Stimulated activated CD8-positive, alpha-beta memory T cell treated with anti-CD3 and anti-CD28 coated beads, Interleukin-15, amount 100 ng/mL, for 24 hours (primary cell): Measurements from ENCODE around the gene TPR.
"Not testable (repeated sequence)": the region's sequence is repeated elsewhere in the genome, so short reads cannot be mapped to it uniquely, and the experiment has no call there.

ENCODE experiments used
- DNase-seq: peaks from one replicate; pipeline ENCODE4 v3.0.0-alpha.2; 2020; ENCODE audit warnings: low read depth

The TPR gene

DNA sequence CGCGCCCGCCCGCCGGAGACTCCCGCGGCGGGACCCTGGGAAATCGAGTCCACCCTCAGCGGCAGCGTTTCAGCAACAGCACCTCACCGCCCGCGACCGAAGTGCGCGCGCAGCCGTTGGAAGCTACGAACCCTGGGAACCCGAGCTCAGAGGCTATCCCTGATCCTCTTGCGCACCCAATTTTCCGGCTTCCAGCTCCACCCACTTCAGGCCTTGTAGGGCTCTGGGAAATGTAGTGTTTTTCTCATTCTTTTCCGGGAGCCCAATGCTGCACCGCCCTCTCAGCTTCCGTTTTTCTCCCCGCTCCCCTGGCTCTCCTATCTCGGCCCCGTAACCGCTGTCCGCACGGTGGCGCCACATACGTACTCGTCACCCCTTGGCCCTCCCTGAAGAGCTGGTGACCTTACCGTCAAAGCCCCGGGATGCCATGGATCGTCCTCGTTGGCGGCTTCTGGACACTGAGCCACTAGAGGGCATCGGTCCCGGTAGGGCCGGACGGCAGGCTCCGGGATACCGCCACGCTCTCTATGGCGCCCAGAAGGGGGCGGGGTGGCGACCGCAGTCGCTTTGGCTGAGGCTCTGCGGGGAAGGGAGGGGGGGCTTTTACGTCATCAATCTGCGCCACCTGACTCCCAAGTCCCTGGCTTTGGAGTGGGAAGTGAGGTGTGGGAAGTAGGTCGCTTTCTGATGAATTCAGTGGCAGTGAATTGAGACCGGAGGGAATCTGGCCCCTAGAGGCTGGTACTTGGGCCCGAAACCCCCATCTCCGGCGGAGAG is at the start of gene TPR, which contains the start of gene ODR4:
TSS of gene TPR (minus strand) at position 102 of the 777 bp plus-strand sequence. CDS start 225 bp downstream, outside the sequence.
TSS of gene ODR4 (plus strand) at position 687 of the 777 bp plus-strand sequence. CDS start 3,948 bp downstream, outside the sequence.
- DNase-seq: peak; percentile 90

DNA sequence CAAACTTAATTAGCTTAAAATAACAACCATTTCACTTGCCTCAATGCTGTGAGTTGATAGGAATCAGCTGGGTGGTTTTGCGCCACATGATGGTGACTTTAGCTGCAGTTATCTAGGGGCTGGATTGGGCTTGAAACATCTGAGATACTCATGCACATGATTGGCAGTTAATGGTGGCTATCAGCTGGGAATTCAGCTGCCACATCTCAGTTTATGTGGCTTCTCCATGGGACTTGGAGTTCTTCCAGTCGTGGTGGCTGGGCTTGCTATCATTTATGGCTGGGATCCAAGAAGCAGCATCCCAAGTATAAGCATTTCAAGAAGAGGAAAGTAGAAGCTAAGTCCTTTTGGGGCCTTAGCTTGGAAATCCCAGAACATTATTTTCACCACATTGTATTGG is 49.5 kb upstream of the TPR start:
- no peak for DNase-seq

DNA sequence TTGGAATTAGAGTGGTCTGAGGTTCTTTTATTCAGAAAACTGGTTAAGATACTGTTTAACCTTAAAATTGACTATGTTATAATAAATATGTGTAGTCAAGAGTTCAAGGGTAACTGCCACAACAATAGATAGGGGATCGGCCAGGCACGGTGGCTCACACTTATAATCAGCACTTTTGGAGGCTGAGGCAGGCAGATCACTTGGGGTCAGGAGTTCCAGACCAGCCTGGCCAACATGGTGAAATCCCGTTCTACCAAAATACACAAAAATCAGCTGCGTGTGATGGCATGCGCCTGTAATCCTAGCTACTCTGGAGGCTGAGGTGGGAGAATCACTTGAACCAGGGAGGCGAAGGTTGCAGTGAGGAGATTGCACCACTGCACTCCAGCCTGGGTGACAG is 46.4 kb upstream of the TPR start:
- DNase-seq: no peak

DNA sequence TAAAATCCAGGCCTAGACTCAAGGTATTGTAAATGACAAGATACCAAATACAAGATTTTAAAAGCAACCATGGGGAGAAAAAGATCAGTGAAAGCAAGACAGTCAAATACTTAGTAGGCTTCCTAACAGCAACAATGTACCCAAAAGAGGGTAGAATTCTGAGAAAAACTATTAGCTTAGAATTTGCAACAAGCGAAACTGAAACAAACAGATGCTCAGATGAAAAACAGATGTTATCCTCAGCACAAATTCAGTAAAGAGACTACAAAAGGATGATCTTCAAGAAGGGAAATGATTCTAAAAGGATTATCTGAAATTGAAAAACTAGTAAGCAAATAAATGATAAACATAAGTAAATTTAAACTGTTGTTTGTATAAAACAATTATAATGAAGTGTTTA is 45.9 kb upstream of the TPR start:
- DNase-seq: no peak

DNA sequence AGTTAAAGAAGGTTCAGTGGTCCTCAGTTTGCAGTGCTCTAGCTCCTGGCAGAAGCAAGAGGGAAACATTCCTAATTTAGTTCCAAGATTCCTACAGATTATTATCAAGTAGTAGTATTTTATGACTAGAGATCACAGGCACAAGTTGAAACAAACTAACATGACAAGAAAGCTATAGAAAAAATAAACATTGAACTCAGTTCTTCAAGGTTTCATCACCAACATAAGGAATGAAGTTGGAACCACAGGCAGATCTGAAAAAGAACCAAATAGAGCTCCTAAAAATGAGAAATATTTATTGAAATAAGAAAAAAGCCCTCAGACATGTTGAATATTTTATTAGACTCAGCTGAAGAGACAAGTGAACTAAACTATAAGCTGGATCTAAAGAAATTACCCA is 45.3 kb upstream of the TPR start:
- DNase-seq: no peak

DNA sequence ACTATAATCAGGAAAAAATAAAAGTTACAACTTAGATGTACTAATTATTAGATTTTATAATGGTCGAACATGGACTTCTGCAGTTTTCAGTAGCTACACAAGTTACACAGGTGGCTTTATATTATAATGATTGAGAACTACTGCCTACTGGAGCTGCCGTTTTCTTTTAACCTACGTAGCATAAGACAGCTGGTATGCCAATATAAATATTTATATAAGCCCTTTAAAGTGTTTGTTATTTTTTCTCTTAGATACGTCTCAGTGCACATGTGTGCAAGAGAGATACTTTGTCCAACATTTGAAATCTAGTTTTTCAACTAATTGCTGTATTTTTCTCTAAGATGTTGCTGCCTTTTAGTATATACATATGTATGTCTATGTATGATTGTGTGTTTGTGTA is 43.5 kb upstream of the TPR start:
- no peak for DNase-seq

DNA sequence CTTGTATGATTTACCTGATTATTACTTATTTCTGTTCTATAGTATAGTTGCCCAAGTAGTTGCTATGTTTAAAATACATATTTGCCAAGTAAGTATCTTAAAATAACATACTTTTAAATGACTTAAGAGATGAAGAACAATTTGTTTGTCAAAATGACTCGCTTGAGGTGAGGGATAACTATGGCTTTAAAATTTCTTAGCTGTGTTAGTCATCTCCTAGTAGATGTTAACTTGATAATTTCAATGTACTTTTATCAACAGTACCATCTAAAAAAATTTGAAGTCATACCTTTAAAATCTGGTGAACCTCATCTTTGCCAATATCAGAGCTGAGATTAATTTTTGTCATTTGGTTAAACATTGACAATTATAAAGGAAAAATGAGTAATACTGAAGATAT is 38.3 kb upstream of the TPR start:
- DNase-seq: no peak

DNA sequence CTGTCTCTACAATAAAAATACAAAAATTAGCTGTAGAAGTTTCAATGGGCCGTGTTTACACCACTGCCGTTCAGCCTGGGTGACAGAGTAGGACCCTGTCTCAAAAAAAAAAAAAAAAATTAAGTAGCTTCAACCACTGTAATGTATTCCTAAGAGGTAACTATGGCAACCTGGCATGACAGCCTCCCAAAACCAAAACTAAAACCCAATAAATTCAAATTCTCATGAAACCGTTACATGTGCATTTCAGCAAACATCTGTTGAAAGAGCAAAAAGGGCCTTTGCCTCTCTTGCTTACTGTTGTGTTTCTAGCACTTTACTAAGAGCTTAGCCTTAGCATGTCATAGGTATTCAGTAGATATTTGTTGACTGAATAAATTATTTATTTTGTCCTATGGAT is 34.0 kb upstream of the TPR start:
- DNase-seq: no peak

DNA sequence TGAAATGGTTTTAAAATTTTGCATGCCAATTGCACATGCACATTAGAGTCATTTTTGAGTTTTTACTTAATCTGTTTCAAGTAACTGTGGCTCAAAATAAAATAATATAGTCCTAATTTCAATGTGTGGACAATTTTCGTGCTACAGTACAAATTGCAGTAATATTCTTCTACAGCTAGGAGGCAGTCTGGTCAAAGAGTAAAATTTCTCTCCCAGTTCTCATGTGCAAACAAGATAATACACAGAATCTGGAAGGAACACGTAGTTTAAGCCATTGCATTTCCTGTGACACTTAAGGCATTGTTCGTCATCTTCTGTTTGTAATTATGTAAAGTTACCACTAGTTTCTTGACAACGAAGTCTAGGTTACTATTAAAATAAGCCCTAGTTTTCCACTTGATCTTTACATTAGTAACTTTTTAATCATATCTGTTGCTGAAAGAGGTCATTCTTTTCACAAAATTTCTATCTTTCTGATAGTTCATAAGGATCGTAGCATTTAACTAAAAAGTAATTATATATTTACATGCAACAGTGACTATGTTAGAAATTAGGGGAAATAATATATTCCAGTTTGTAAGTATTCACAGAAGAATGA is 29.5 kb upstream of the TPR start:
- DNase-seq: no peak

DNA sequence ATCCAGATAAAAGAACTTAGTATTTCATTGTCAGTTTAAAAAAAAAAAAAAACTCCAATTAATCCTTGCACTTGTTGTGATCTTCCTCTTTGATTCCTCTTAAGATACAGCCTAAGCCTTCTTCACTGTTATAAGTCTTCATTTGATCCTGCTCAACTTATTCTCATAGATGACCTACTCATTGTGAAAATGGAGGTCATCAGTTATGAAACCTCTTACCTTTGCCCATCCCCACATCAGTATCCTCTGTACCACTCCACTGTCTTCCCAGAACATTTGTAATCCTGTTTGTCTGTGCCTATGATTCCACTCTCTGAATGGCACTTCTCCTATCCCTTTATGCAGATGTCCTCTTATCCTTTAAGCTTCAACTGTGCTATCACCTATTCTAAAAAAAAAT is 28.6 kb upstream of the TPR start:
- no peak for DNase-seq

DNA sequence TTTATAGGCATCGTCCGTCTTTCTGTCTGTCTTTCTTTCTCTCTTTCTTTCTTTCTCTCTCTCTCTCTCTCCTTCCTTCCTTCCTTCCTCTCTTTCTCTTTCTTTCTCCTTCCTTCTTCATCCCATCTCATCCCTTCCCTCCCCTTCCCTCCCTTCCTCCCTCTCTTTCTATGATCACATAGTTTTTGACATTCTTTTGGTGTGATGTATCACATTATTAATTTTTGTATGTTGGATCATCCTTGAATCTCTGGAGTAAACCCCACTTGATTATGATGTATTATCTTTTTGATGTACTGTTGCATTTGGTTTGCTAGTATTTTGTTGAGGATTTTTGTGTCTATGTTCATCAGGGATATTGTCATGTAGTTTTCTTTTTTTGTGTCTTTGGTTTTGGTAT is 26.4 kb upstream of the TPR start:
- not testable (repeated sequence) for DNase-seq

DNA sequence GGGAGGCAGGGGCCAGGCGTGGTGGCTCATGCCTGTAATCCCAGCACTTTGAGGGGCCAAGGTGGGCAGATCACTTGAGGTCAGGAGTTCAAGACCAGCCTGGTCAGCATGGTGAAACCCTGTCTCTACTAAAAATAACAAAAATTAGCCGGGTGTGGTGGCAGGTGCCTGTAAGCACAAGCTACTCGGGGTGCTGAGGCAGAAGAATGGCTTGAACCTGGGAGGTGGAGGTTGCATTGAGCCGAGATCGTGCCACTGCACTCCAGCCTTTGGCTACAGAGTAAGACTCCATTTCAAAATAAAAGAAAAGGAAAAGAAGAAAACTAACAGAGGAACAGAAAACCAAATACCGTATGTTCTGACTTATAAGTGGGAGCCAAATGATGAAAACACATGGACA is 17.7 kb upstream of the TPR start:
- DNase-seq: not testable (repeated sequence)

DNA sequence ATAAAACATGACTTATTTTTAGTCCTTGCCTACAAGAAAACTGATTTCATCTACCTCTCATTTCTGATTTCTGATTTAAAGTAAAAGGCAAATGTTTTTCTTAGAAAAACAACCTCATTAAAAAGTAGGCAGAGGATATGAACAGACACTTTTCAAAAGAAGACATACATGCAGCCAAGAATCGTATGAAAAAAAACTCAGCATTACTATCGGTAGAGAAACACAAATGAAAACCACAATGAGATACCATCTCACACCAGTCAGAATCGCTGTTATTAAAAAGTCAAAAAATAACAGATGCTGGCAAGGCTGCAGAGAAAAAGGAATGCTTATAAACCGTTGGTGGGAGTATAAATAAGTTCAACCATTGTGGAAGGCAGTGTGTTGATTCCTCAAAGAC is 16.8 kb upstream of the TPR start:
- no peak for DNase-seq

DNA sequence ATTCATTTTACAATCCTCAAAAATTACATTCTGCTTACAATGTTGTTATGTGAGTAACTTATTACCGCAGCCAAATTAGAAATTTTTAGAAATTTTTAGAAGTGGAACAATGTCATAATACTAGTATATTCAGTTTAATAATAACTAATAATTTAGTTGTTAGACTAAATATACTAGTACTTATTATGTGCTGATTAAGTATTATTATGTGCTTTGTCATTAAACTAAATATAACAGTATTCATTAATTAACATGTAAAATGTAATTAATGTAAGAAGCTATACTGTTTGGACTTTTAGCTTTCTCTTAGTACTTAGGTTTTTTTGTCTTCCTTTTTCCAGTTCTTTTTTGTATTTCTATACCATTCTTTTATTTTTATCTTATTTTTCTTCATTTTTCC is 15.9 kb upstream of the TPR start:
- DNase-seq: no peak

DNA sequence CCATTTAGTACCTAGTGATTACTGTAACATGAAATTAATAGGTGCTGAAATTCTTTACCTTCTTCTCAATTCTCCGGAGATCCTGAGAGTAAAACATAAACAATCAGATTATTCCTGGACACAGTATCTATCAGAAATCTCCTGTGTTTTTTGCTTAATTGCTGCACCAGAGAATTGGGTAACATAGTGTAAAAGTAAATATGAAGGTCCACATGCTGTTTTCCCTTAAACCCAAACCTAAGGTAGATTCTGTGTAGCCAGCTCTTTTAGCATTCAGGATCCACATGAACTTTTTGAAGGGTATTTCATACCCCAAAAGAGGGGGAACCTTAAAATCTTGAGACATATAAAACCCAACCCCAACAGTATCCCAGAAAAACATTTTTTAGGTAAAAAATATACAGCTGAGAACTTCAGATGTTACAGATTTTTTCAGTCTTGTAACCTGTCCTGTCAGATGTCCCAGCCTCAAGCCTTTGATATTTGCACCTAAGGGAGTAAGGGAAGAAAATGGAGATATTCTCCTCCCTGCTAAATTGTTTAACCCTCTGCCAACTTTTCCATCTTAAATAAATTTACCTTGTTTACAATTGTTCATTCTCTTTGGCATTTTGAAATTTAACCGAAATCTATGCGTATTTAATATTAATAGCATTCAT is 11.8 kb upstream of the TPR start:
- DNase-seq: no peak

DNA sequence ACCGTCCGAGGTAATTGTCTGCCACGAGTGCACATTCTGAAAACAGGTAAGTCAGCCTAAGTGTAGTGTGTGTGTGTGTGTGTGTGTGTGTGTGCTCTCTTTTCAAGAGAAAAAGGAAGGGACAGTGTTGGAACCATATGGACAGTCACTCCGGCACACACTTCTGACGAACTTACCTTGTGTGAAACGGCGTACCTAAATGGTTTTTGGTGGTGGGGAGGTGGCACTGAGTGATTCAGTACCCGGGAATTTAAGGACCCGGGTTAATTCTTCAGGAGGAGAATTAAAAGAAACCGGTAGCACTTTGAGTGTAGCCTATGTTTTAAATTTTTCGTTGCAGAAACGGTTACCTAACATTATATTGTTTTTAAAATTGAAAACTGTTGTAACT is 871 bp upstream of the TPR start:
- DNase-seq: no peak

DNA sequence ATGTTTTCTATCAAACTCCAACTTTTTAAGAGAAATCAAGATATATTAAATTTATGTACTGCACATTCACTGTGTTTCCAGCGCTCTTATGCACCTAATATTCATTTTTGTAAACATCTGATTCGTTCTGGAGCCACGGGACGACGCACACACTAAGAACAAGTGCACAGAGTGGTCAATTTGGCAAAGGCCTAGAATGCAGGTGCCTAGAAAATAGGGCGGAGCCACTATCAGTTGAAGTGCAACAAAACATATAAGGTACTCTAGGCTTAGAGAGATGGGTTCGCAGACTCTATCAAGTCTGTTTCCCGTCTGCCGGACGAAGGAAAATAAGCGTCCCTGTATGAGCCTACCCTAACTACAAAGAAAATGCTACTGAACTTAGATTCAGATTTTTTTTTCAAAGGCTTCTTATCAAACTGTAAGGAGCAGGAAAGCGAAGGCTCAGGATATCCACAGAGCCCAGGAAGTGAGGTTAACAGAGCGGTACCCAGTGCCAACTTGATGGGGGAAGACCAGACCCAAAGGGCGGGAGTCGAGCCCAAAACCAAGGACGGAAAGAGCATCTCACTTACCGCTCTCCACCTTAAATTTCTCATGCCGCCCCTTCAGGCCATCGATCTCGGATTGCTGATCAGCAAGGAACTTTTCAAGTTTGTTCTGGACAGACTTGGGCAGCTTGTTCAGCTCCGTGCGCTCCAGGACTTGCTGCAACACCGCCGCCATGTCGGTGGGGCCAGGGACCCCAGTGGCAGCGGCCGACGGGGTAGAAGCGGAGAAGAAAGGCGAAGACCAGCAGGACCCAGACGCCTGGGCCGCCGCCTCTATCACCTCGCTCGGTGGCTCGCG is 526 bp downstream of the TPR start:
- DNase-seq: no peak

DNA sequence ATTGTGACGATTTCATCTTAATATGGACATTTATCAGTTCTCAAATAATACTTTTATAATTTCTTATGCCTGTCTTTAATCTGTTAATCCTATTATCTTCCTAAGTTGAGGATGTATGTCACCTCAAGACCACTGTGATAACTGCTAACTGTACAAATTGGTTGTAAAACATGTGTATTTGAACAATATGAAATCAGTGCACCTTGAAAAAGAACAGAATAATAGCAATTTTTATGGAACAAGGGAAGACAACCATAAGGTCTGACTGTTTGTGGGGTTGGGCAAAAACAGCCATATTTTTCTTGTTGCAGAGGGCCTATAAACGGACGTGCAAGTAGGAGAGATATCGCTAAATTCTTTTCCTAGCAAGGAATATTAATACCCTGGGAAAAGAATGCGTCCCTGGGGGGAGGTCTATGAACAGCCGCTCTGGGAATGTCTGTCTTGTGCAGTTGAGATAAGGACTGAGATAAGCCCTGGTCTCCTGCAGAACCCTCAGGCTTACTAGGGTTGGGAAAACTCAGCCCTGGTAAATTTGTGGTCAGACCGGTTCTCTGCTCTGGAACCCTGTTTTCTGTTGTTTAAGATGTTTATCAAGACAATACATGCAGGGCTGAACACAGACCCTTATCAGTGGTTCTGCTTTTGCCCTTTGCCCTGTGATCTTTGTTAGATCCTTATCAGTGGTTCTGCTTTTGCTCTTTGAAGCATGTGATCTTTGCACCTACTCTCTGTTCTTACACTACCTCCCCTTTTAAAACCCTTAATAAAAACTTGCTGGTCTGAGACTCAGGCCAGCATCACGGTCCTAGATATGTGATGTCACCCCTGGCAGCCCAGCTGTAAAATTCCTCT is 27.0 kb downstream of the TPR start:
- not testable (repeated sequence) for DNase-seq

DNA sequence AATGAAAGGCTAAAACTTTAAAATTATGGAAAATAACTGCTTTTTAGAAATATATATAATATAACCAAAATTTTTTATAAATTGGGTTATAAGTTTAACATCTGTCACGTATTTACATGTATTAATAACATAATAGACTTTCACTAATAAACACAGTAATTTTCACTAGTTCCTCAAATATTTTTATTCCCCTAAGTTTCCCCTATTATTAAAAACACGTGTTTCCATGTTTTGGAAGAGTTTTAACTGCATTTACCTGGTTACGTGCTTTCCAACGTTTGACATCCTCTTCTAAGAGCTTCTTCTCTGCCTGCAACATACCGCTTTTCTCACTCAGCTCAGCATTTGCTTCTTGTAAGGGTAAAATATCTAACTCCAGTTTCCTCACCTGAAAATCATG is 34.3 kb downstream of the TPR start:
- no peak for DNase-seq

DNA sequence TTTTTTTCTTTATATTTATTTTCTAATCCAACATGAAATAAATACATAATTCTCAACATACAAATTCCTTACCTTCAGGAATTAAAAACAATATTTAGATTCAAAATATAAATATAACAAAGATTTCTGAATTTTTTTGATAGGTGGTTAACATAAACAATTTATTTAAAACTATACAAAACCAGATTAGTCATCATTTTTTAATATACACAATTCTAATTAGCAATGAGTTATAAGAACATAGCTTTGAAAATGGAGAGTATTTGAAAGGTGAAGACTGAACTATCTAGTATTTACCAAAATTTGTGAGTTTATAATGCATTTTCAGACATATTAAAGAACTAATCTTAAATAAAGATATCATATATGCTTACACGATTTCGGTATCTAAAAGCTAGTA is 37.5 kb downstream of the TPR start:
- no peak for DNase-seq

DNA sequence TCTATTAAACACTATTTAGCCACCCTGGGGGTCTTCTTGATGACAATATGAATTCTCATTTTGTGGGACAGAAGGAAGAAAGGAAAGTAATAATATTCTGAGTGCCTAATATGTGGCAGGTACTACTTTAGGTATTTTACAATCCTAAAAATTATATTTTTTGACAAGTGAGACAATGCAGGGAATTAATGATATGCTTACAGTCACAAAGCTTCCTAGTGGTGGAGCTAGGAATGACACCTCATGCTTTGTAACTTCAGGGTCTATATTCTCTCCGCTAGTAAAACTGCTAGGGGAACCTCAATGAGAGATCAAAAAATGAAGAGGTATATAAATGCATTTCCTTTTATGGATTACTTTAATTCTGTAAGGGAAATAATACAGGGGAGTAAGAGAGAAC is 44.3 kb downstream of the TPR start:
- no peak for DNase-seq
